IMR-90 (cell line): ENCODE results near the gene TNFAIP8L1. TPM values are rescaled to one million over a fixed set of nuclear protein-coding genes. Genes with fewer than 3 reads are reported as not detected.

Source experiments
- ATAC-seq: fragments of 200-7000 bp; cut with Tn5 transposase; 2 replicates; pipeline ENCODE4 v1.9.1; 2020; ENCODE audit warnings: low read depth, mild to moderate bottlenecking, moderate library complexity
- Bru-seq: library from RNA; stranded (reverse); fragments of 400-500 nt; gene quantifications from one replicate; lab custom pipeline; 2021; lab: Mats Ljungman, UMichigan
- BruChase-seq, 2 experiments: library from RNA; stranded (reverse); fragments of 400-500 nt; gene quantifications; one replicate each; lab custom pipeline; 2021; lab: Mats Ljungman, UMichigan
- BruUV-seq: library from RNA; stranded (reverse); fragments of 400-500 nt; replicated peaks from 2 replicates; lab custom pipeline; 2021; lab: Mats Ljungman, UMichigan
- CTCF ChIA-PET: fragments of 300-600 bp; formaldehyde crosslinking; extraction: SDS; loops from one replicate; lab custom pipeline; 2021; ENCODE audit warnings: antibody characterized with exemption; lab: Yijun Ruan, JAX
- POLR2A ChIA-PET: fragments of 300-600 bp; sonication (Branson Sonifier 250); formaldehyde crosslinking; loops from one replicate; lab custom pipeline; 2022; ENCODE audit warnings: antibody characterized with exemption; ENCODE audit not compliant: unreplicated experiment; lab: Charles Lee
- DNase-seq: peaks from one replicate; pipeline ENCODE4 v3.0.0; 2013
- H2AFZ ChIP-seq: replicated peaks from 2 replicates; pipeline ENCODE3; 2013; ENCODE audit warnings: low read length, mild to moderate bottlenecking; ENCODE audit not compliant: poor library complexity
- H2AK5ac ChIP-seq: 2 replicates; pipeline ENCODE4 v1.6.1; 2013; ENCODE audit warnings: low read depth, low read length, inconsistent platforms
- H2AK9ac ChIP-seq: replicated peaks from 2 replicates; pipeline ENCODE3; 2013; ENCODE audit warnings: mild to moderate bottlenecking, low read depth, low read length, moderate library complexity; ENCODE audit not compliant: poor library complexity
- H2BK120ac ChIP-seq: 2 replicates; pipeline ENCODE4 v1.6.1; 2013; ENCODE audit warnings: low read depth, low read length, inconsistent platforms
- H2BK15ac ChIP-seq: 3 replicates; pipeline ENCODE4 v1.6.1; 2013; ENCODE audit warnings: low read depth, low read length, inconsistent platforms
- H2BK20ac ChIP-seq: 2 replicates; pipeline ENCODE4 v1.6.1; 2013; ENCODE audit warnings: low read depth, mild to moderate bottlenecking, inconsistent platforms, low read length, moderate library complexity
- H2BK5ac ChIP-seq: 2 replicates; pipeline ENCODE4 v1.6.1; 2013; ENCODE audit warnings: mild to moderate bottlenecking, low read depth, low read length, inconsistent platforms; ENCODE audit not compliant: poor library complexity, severe bottlenecking
- H3K14ac ChIP-seq: replicated peaks from 2 replicates; pipeline ENCODE4 v1.6.1; 2013; ENCODE audit warnings: low read depth, low read length, inconsistent platforms
- H3K18ac ChIP-seq: 2 replicates; pipeline ENCODE4 v1.6.1; 2013; ENCODE audit warnings: low read depth, low read length, control low read depth
- H3K23ac ChIP-seq: 2 replicates; pipeline ENCODE4 v1.6.1; 2013; ENCODE audit warnings: low read depth, low read length, inconsistent platforms
- H3K27ac ChIP-seq: 2 replicates; pipeline ENCODE4 v1.5.1; 2013; ENCODE audit warnings: mild to moderate bottlenecking, control low read depth, low read length; ENCODE audit not compliant: insufficient read depth
- H3K27me3 ChIP-seq: 2 replicates; pipeline ENCODE4 v1.6.1; 2013; ENCODE audit warnings: low read length; ENCODE audit not compliant: control insufficient read depth, insufficient read depth
- H3K36me3 ChIP-seq: 2 replicates; pipeline ENCODE4 v1.6.1; 2013; ENCODE audit warnings: low read length, mixed read lengths; ENCODE audit not compliant: control insufficient read depth, insufficient read depth
- H3K4ac ChIP-seq: 2 replicates; pipeline ENCODE4 v1.6.1; 2013; ENCODE audit warnings: low read depth, low read length, inconsistent platforms
- H3K4me1 ChIP-seq: 2 replicates; pipeline ENCODE4 v1.6.1; 2013; ENCODE audit warnings: low read length, mixed read lengths; ENCODE audit not compliant: control insufficient read depth, insufficient read depth
- H3K4me2 ChIP-seq: 2 replicates; pipeline ENCODE4 v1.6.1; 2013; ENCODE audit warnings: low read depth, mild to moderate bottlenecking, control low read depth, low read length, moderate library complexity
- H3K4me3 ChIP-seq: 2 replicates; pipeline ENCODE4 v1.5.1; 2013; ENCODE audit warnings: low read depth, mild to moderate bottlenecking, control low read depth, low read length, moderate library complexity; ENCODE audit not compliant: insufficient read depth
- H3K56ac ChIP-seq: 2 replicates; pipeline ENCODE4 v1.6.1; 2013; ENCODE audit warnings: low read length, inconsistent platforms; ENCODE audit not compliant: insufficient read depth; ENCODE audit errors: extremely low read depth
- H3K79me1 ChIP-seq, 2 experiments: 2 replicates each; pipeline ENCODE4 v1.6.1; 2013; ENCODE audit warnings: low read length in 2 of 2, inconsistent platforms in 1 of 2, low read depth in 1 of 2
- H3K9ac ChIP-seq: 2 replicates; pipeline ENCODE4 v1.6.1; 2013; ENCODE audit warnings: low read depth, low read length, control low read depth
- H3K9me1 ChIP-seq: 2 replicates; pipeline ENCODE4 v1.6.1; 2013; ENCODE audit warnings: low read length, inconsistent platforms; ENCODE audit not compliant: insufficient read depth
- H3K9me3 ChIP-seq: 2 replicates; pipeline ENCODE4 v1.6.1; 2013; ENCODE audit warnings: low read length; ENCODE audit not compliant: control insufficient read depth, insufficient read depth
- H4K20me1 ChIP-seq: 2 replicates; pipeline ENCODE4 v1.6.1; 2013; ENCODE audit warnings: low read length, inconsistent platforms; ENCODE audit not compliant: insufficient read depth
- H4K5ac ChIP-seq: 2 replicates; pipeline ENCODE4 v1.6.1; 2013; ENCODE audit warnings: mild to moderate bottlenecking, low read depth, low read length, control low read depth
- H4K8ac ChIP-seq, 2 experiments: 2 replicates each; pipeline ENCODE4 v1.6.1; 2013; ENCODE audit warnings: low read depth in 2 of 2, low read length in 2 of 2, control low read depth in 1 of 2, inconsistent platforms in 1 of 2
- H4K91ac ChIP-seq: 2 replicates; pipeline ENCODE4 v1.6.1; 2013; ENCODE audit warnings: low read depth, low read length, inconsistent platforms; ENCODE audit not compliant: insufficient read depth
- CTCF ChIP-seq: conservative IDR thresholded peaks from 2 replicates; pipeline ENCODE4 v1.5.1; 2012; ENCODE audit warnings: mild to moderate bottlenecking, low read depth, low read length, improper control_type of control experiment
- FOS ChIP-seq: fragments of 150-350 bp; IDR thresholded peaks from 2 replicates; pipeline ENCODE4 v1.6.1; 2016; ENCODE audit warnings: low read depth, low read length
- MAZ ChIP-seq: IDR thresholded peaks from 2 replicates; pipeline ENCODE4 v1.6.1; 2012; ENCODE audit warnings: low read depth, mild to moderate bottlenecking, low read length, improper control_type of control experiment, moderate library complexity, borderline replicate concordance
- MXI1 ChIP-seq: IDR thresholded peaks from 2 replicates; pipeline ENCODE4 v1.6.1; 2012; ENCODE audit warnings: low read depth, mild to moderate bottlenecking, low read length, moderate library complexity, borderline replicate concordance
- POLR2A ChIP-seq: IDR thresholded peaks from 2 replicates; pipeline ENCODE4 v1.6.1; 2012; ENCODE audit warnings: mild to moderate bottlenecking, low read depth, low read length
- RAD21 ChIP-seq: IDR thresholded peaks from 2 replicates; pipeline ENCODE4 v1.6.1; 2012; ENCODE audit warnings: low read length, improper control_type of control experiment
- RFX5 ChIP-seq: IDR thresholded peaks from 2 replicates; pipeline ENCODE4 v1.8.0; 2012; ENCODE audit warnings: low read depth, mild to moderate bottlenecking, low read length, moderate library complexity
- USF2 ChIP-seq: fragments of 150-350 bp; IDR thresholded peaks from 2 replicates; pipeline ENCODE4 v1.6.1; 2017; ENCODE audit warnings: mild to moderate bottlenecking, antibody characterized with exemption, low read length, low read depth
- WGBS, 2 experiments: methylation state at CpG; one replicate each; pipeline versions ENCODE4 v1.1.5 to v1.1.7; 2013; ENCODE audit warnings: missing lambda C conversion rate in 2 of 2; ENCODE audit not compliant: insufficient read length in 1 of 2; ENCODE audit errors: extremely low coverage in 2 of 2; 5-methylcytosine and 5-hydroxymethylcytosine counted together
- dilution Hi-C: fragments of 300-500 bp; cut with HindIII; formaldehyde crosslinking; loops from one replicate; pipeline ENCODE4 v1.14.3; 2018; ENCODE audit warnings: low sequenced_read_pairs; ENCODE audit not compliant: unreplicated experiment
- in situ Hi-C: fragments of 300-500 bp; cut with MboI; formaldehyde crosslinking; loops from 3 replicates; pipeline ENCODE4 v1.14.3; 2019; ENCODE audit warnings: low sequenced_read_pairs, inconsistent platforms, mixed read lengths
- intact Hi-C: fragments of 100-400 bp; cut with micrococcal nuclease; formaldehyde crosslinking; loops from 2 replicates; pipeline ENCODE4 v1.10.0; 2022
- long read RNA-seq: library from polyadenylated mRNA; unstranded; transcript quantifications from one replicate; pipeline ENCODE4 v2.0.0, GENCODE V29; 2021; ENCODE audit not compliant: unreplicated experiment
- polyA plus RNA-seq, 3 experiments: library from polyadenylated mRNA; depleted of rRNA; stranded (reverse); fragments of >200 nt; gene quantifications; 2 replicates each; pipeline ENCODE4 v1.2.3, GENCODE V29; 2012; ENCODE audit warnings: low replicate concordance in 1 of 3
- total RNA-seq: library from RNA; depleted of rRNA; stranded (reverse); fragments of >200 nt; gene quantifications from 2 replicates; pipeline ENCODE4 v1.2.3, GENCODE V29; 2012; rRNA removed

TNFAIP8L1 gene
- total RNA-seq (2.5 and 3.1 TPM in 2 replicates), polyA plus RNA-seq (2012; rRNA removed) (6.0 TPM in 2 replicates), Bru-seq, nascent RNA (percentile 44 among the genes with signal in this experiment), BruChase-seq, experiment 1, labeled RNA remaining after a 6-hour chase (percentile 46 among the genes with signal in this experiment), BruChase-seq, experiment 2, labeled RNA remaining after a 2-hour chase (percentile 47 among the genes with signal in this experiment)
- 5.1 and 7.1 TPM in 2 replicates for polyA plus RNA-seq (2012; cell fraction: cytosol; rRNA removed)
- 2.3 and 2.9 TPM in 2 replicates for polyA plus RNA-seq (2012; cell fraction: nucleus; rRNA removed; ENCODE audit: low replicate concordance)
- long read RNA-seq, transcript TNFAIP8L1-201 (2 exons, 3,814 nt) = major isoform, 9 of 17 reads
- long read RNA-seq, partial matches to known transcripts = 0 of 17 reads
- long read RNA-seq, other reads (novel, unspliced or antisense) = 7 of 17 reads

- no peak for TF ChIP-seq RFX5
- TF ChIP-seq RAD21 = no peak
- peak; percentile 96; the same call in 1 of the 2 replicates for TF ChIP-seq MAZ
- peak; percentile 43; the same call in 1 of the 2 replicates for TF ChIP-seq POLR2A
- peak; percentile 75; the same call in 1 of the 2 replicates for TF ChIP-seq MXI1
- TF ChIP-seq CTCF = no peak
- TF ChIP-seq FOS = no peak; the same call in 1 of the 2 replicates
- peak; percentile 64 for TF ChIP-seq USF2
- dilution Hi-C loops (no loop called here), in situ Hi-C loops (loop anchor here (5.0 kb wide), 1 partner anchor 62 kb away; no protein-coding TSS in a partner anchor), intact Hi-C loops (loop anchor here (5.0 kb wide), 1 partner anchor 167 kb away; the partner anchor contains the start of gene HDGFL2)
- peak within 1 kb of the TSS; percentile 81 for H3K23ac ChIP-seq
- ATAC-seq (peak; percentile 92), DNase-seq (peak; percentile 92)
- H4K91ac ChIP-seq = peak within 1 kb of the TSS; percentile 79
- BruUV-seq = no TSS peak
- CTCF ChIA-PET = no interaction called here
- peak within 1 kb of the TSS; percentile 93; the same call in 1 of the 2 replicates for H2AK5ac ChIP-seq
- peaks cover 20 to 31% of the 10 kb centered on the region in 2 experiments for H3K79me1 ChIP-seq
- H3K4ac ChIP-seq = peak within 1 kb of the TSS; percentile 84
- H4K20me1 ChIP-seq = peaks cover 2% of the 10 kb centered on the region; the same call in 1 of the 2 replicates
- 0% methylated on average over 18 of the region's 49 CpGs; no CpG with 5 or more reads in 1 of the 2 experiments for WGBS, 2 experiments
- no peaks in the 10 kb centered on the region for H3K27me3 ChIP-seq
- H3K56ac ChIP-seq = peak within 1 kb of the TSS; percentile 87
- H3K4me1 ChIP-seq = peaks cover 17% of the 10 kb centered on the region
- H4K8ac ChIP-seq = peak within 1 kb of the TSS; percentile 44 to 96
- H3K9me1 ChIP-seq = no peaks in the 10 kb centered on the region; the same call in 1 of the 2 replicates
- H3K36me3 ChIP-seq = no peaks in the 10 kb centered on the region
- H2BK5ac ChIP-seq = peak within 1 kb of the TSS; percentile 90
- peak within 1 kb of the TSS; percentile 74 for H3K4me3 ChIP-seq
- H3K14ac ChIP-seq = peak within 1 kb of the TSS; percentile 79
- peak within 1 kb of the TSS; percentile 98 for H2AFZ ChIP-seq
- POLR2A ChIA-PET = no interaction called here
- H2AK9ac ChIP-seq = peak within 1 kb of the TSS; percentile 96
- peak within 1 kb of the TSS; percentile 85 for H3K9ac ChIP-seq
- H3K27ac ChIP-seq = peak within 1 kb of the TSS; percentile 90
- H2BK20ac ChIP-seq = peak within 1 kb of the TSS; percentile 41
- H3K4me2 ChIP-seq = peak within 1 kb of the TSS; percentile 95
- peak within 1 kb of the TSS; percentile 75; the same call in 1 of the 2 replicates for H2BK120ac ChIP-seq
- peak within 1 kb of the TSS; percentile 88; the same call in 1 of the 3 replicates for H2BK15ac ChIP-seq
- H3K9me3 ChIP-seq = no peaks in the 10 kb centered on the region
- peak within 1 kb of the TSS; percentile 81 for H3K18ac ChIP-seq
- H4K5ac ChIP-seq = peak within 1 kb of the TSS; percentile 93
Observed at GRCh38 chr19:4638828-4639530, at the start of gene TNFAIP8L1. Gene TNFAIP8L1, plus strand, starts transcription at chr19:4639516. Its CDS starts 12,354 bp downstream, at chr19:4651870.
